ENCODE results near the gene TPO. TPM values are rescaled to one million over a fixed set of nuclear protein-coding genes. Genes with fewer than 3 reads are reported as not detected.
"Not testable (repeated sequence)": the region's sequence is repeated elsewhere in the genome, so short reads cannot be mapped to it uniquely, and the experiment has no call there.

TPO gene
- total RNA-seq, 2 donors from 2014 or later: 6.0 to 6.5 TPM

GRCh38 chr2:1514391-1515072 lies 101.3 kb downstream of the TPO start:
- intact Hi-C loops (cut with DNase I): no loop called here
- no peak for DNase-seq (ENCODE audit: low spot score)

- intact Hi-C loops (cut with DNase I): no loop called here
- no peak for DNase-seq (ENCODE audit: low spot score)
These were observed 101.8 kb downstream of the TPO start for GRCh38 chr2:1515073-1515430.

GRCh38 chr2:1515986-1516797 lies 102.9 kb downstream of the TPO start:
- peak; percentile 72 for DNase-seq (ENCODE audit: low spot score)
- intact Hi-C loops (cut with DNase I): no loop called here

- intact Hi-C loops (cut with DNase I): no loop called here
- DNase-seq (ENCODE audit: low spot score): peak; percentile 36
These were observed 103.5 kb downstream of the TPO start for GRCh38 chr2:1516798-1517060.

GRCh38 chr2:1517291-1517690 lies 104.0 kb downstream of the TPO start:
- peak; percentile 58 for DNase-seq (ENCODE audit: low spot score)
- intact Hi-C loops (cut with DNase I): not testable (repeated sequence)

GRCh38 chr2:1517786-1518185 lies 104.5 kb downstream of the TPO start:
- peak; percentile 43 for DNase-seq (ENCODE audit: low spot score)
- intact Hi-C loops (cut with DNase I): no loop called here

GRCh38 chr2:1518331-1518803 lies 105.1 kb downstream of the TPO start:
- intact Hi-C loops (cut with DNase I): no loop called here

GRCh38 chr2:1518867-1519530 lies 105.7 kb downstream of the TPO start:
- intact Hi-C loops (cut with DNase I): no loop called here

More at GRCh38 chr2:1518331-1518803, 105.1 kb downstream of the TPO start:
- no peak for DNase-seq (ENCODE audit: low spot score)

GRCh38 chr2:1521191-1521877 lies 108.1 kb downstream of the TPO start:
- intact Hi-C loops (cut with DNase I): no loop called here
- DNase-seq (ENCODE audit: low spot score): peak; percentile 56

More at GRCh38 chr2:1518867-1519530, 105.7 kb downstream of the TPO start:
- peak; percentile 72 for DNase-seq (ENCODE audit: low spot score)

- intact Hi-C loops (cut with DNase I): no loop called here
- DNase-seq (ENCODE audit: low spot score): peak; percentile 66
These were observed 108.9 kb downstream of the TPO start for GRCh38 chr2:1521878-1522830.

- DNase-seq (ENCODE audit: low spot score): peak; percentile 14
- intact Hi-C loops (cut with DNase I): no loop called here
These were observed 114.1 kb downstream of the TPO start for GRCh38 chr2:1527153-1527992.

GRCh38 chr2:1528273-1529064 lies 115.2 kb downstream of the TPO start:
- peak; percentile 41 for DNase-seq (ENCODE audit: low spot score)
- intact Hi-C loops (cut with DNase I): no loop called here

GRCh38 chr2:1538663-1539062 lies 125.4 kb downstream of the TPO start:
- DNase-seq (ENCODE audit: low spot score): no peak
- intact Hi-C loops (cut with DNase I): loop anchor here in 1 of 2 donors (5.0 kb wide), 1 partner anchor 1256 kb away; no protein-coding TSS in a partner anchor

GRCh38 chr2:1539441-1539840 lies 126.2 kb downstream of the TPO start:
- DNase-seq (ENCODE audit: low spot score): no peak
- intact Hi-C loops (cut with DNase I): loop anchor here in 1 of 2 donors (5.0 kb wide), 1 partner anchor 1257 kb away; no protein-coding TSS in a partner anchor

- intact Hi-C loops (cut with DNase I): loop anchor here in 1 of 2 donors (5.0 kb wide), 2 partner anchors 1258 to 1377 kb away; no protein-coding TSS in a partner anchor
- no peak for DNase-seq (ENCODE audit: low spot score)
These were observed 126.7 kb downstream of the TPO start for GRCh38 chr2:1539973-1540372.

GRCh38 chr2:1540481-1540880 lies 127.2 kb downstream of the TPO start:
- intact Hi-C loops (cut with DNase I): loop anchor here in 1 of 2 donors (5.0 kb wide), 1 partner anchor 1377 kb away; no protein-coding TSS in a partner anchor
- DNase-seq (ENCODE audit: low spot score): no peak

- no peak for DNase-seq (ENCODE audit: low spot score)
These were observed 127.8 kb downstream of the TPO start for GRCh38 chr2:1541040-1541439.

More at GRCh38 chr2:1541040-1541439, 127.8 kb downstream of the TPO start:
- intact Hi-C loops (cut with DNase I): loop anchor here in 1 of 2 donors (5.0 kb wide), 1 partner anchor 1376 kb away; no protein-coding TSS in a partner anchor
